A549 (cell line): ENCODE measurements around the gene BEST4. TPM values are rescaled to one million over a fixed set of nuclear protein-coding genes. Genes with fewer than 3 reads are reported as not detected.

Experiments
- ATAC-seq, 2 experiments: fragments of 200-7000 bp in 1 of 2; fragments of >200 bp in 1 of 2; cut with Nextera tagmentation in 1 of 2; cut with Tn5 transposase in 1 of 2; 3 replicates each; pipeline versions ENCODE4 v1.8.0 to v1.9.1; 2018 to 2020; ENCODE audit warnings: mild to moderate bottlenecking in 1 of 2, moderate library complexity in 1 of 2
- CTCF ChIA-PET: fragments of 300-600 bp; sonication (Branson Sonifier 250); formaldehyde crosslinking; extraction: SDS; loops from one replicate; lab custom pipeline; 2021; ENCODE audit warnings: antibody characterized with exemption, inconsistent platforms; lab: Yijun Ruan, JAX
- POLR2A ChIA-PET: fragments of 350-600 bp; formaldehyde crosslinking; extraction: SDS; loops from one replicate; lab custom pipeline; 2021; ENCODE audit warnings: antibody characterized with exemption, inconsistent platforms; lab: Yijun Ruan, JAX
- DNase-seq, 2 experiments: peaks; one replicate each; pipeline versions ENCODE4 v3.0.0 to v3.0.0-alpha.2; 2011 to 2016; ENCODE audit warnings: low read depth in 1 of 2, low spot score in 1 of 2
- FAIRE-seq: peaks from 2 replicates; lab custom pipeline; 2011; peaks lifted over from hg19 to GRCh38; lab: Jason Lieb, UNC
- H3K27ac ChIP-seq, 2 experiments: fragments of >200 bp; sonication (Bioruptor Twin); formaldehyde crosslinking; 3 replicates each; pipeline ENCODE4 v1.5.1; 2016 to 2017
- H3K4me1 ChIP-seq: fragments of >200 bp; sonication (Bioruptor Twin); formaldehyde crosslinking; 3 replicates; pipeline ENCODE4 v1.6.1; 2016
- H3K4me2 ChIP-seq: fragments of >200 bp; sonication (Bioruptor Twin); formaldehyde crosslinking; 3 replicates; pipeline ENCODE4 v1.6.1; 2016
- H3K4me3 ChIP-seq: fragments of >200 bp; sonication (Bioruptor Twin); formaldehyde crosslinking; 3 replicates; pipeline ENCODE4 v1.5.1; 2016
- H3K9me3 ChIP-seq: fragments of >200 bp; sonication (Bioruptor Twin); formaldehyde crosslinking; 3 replicates; pipeline ENCODE4 v1.6.1; 2016
- BHLHE40 ChIP-seq: IDR thresholded peaks from 2 replicates; pipeline ENCODE4 v1.6.1; 2012; ENCODE audit warnings: low read depth, low read length, inconsistent platforms
- CBX2 ChIP-seq: fragments of 200-600 bp; sonication (generic); IDR thresholded peaks from 2 replicates; pipeline ENCODE4 v1.6.1; 2016; ENCODE audit warnings: low read depth, mild to moderate bottlenecking, borderline replicate concordance
- CEBPB ChIP-seq, 2 experiments: fragments of >200 bp in 1 of 2; sonication (Bioruptor Twin) in 1 of 2; formaldehyde crosslinking in 1 of 2; IDR thresholded peaks; 2 replicates each; pipeline ENCODE4 v1.6.1; 2012 to 2016
- CHD2 ChIP-seq: fragments of 150-350 bp; IDR thresholded peaks from 2 replicates; pipeline ENCODE4 v1.6.1; 2014; ENCODE audit warnings: low read length; ENCODE audit not compliant: partially characterized antibody
- CTCF ChIP-seq: fragments of >200 bp; sonication (Bioruptor Twin); formaldehyde crosslinking; IDR thresholded peaks from 3 replicates; pipeline ENCODE4 v1.5.1; 2016
- E2F6 ChIP-seq: IDR thresholded peaks from 2 replicates; pipeline ENCODE4 v1.6.1; 2012; ENCODE audit warnings: low read depth, borderline replicate concordance
- EHMT2 ChIP-seq: fragments of 200-600 bp; sonication (generic); IDR thresholded peaks from 2 replicates; pipeline ENCODE4 v1.6.1; 2016; ENCODE audit warnings: antibody characterized with exemption, low read depth, mild to moderate bottlenecking, moderate library complexity
- ESRRA ChIP-seq: fragments of 150-350 bp; IDR thresholded peaks from 2 replicates; pipeline ENCODE4 v1.6.1; 2014; ENCODE audit warnings: mild to moderate bottlenecking, low read length, borderline replicate concordance
- FOSB ChIP-seq: fragments of 250-450 bp; sonication (Bioruptor Pico); IDR thresholded peaks from 2 replicates; pipeline ENCODE4 v1.5.0; 2020; ENCODE audit warnings: mild to moderate bottlenecking, moderate library complexity
- GATA3 ChIP-seq: IDR thresholded peaks from 2 replicates; pipeline ENCODE4 v1.6.1; 2012; ENCODE audit warnings: borderline replicate concordance
- HES2 ChIP-seq: fragments of >200 bp; sonication (Bioruptor Twin); formaldehyde crosslinking; IDR thresholded peaks from 2 replicates; pipeline ENCODE4 v1.6.1; 2016
- HEYL ChIP-seq: fragments of 250-450 bp; sonication (Bioruptor Pico); IDR thresholded peaks from 2 replicates; pipeline ENCODE4 v1.8.0; 2021; ENCODE audit warnings: mild to moderate bottlenecking, moderate library complexity
- HMGXB4 ChIP-seq: fragments of 250-450 bp; sonication (Bioruptor Pico); IDR thresholded peaks from 2 replicates; pipeline ENCODE4 v1.5.0; 2021; ENCODE audit warnings: mild to moderate bottlenecking, moderate library complexity, borderline replicate concordance
- HOXB13 ChIP-seq: fragments of 250-450 bp; sonication (Bioruptor Pico); IDR thresholded peaks from 2 replicates; pipeline ENCODE4 v1.5.0; 2020; ENCODE audit warnings: low read depth, mild to moderate bottlenecking, moderate library complexity
- HOXB5 ChIP-seq: fragments of 250-450 bp; sonication (Bioruptor Pico); IDR thresholded peaks from 2 replicates; pipeline ENCODE4 v1.5.0; 2020; ENCODE audit warnings: mild to moderate bottlenecking, moderate library complexity
- JUN ChIP-seq, 2 experiments: fragments of >200 bp; sonication (Bioruptor Twin); formaldehyde crosslinking; IDR thresholded peaks; 2 replicates in 1 of 2; 3 replicates in 1 of 2; pipeline ENCODE4 v1.6.1; 2016 to 2017
- JUNB ChIP-seq: fragments of >200 bp; sonication (Bioruptor Twin); formaldehyde crosslinking; IDR thresholded peaks from 2 replicates; pipeline ENCODE4 v1.6.1; 2016
- KDM1A ChIP-seq: fragments of 200-600 bp; sonication (generic); IDR thresholded peaks from 2 replicates; pipeline ENCODE4 v1.6.1; 2016; ENCODE audit warnings: low read depth, mild to moderate bottlenecking
- KDM5A ChIP-seq: fragments of 200-600 bp; sonication (generic); IDR thresholded peaks from 2 replicates; pipeline ENCODE4 v1.6.1; 2016; ENCODE audit warnings: antibody characterized with exemption, mild to moderate bottlenecking
- MAX ChIP-seq: IDR thresholded peaks from 2 replicates; pipeline ENCODE4 v1.6.1; 2012
- MYC ChIP-seq: IDR thresholded peaks from 2 replicates; pipeline ENCODE4 v1.6.1; 2012; ENCODE audit warnings: mild to moderate bottlenecking, inconsistent platforms, low read length, improper control_type of control experiment, borderline replicate concordance
- NPAS2 ChIP-seq: fragments of 250-450 bp; sonication (Bioruptor Pico); IDR thresholded peaks from 2 replicates; pipeline ENCODE4 v1.8.0; 2022; ENCODE audit warnings: mild to moderate bottlenecking, moderate library complexity, borderline replicate concordance
- NR3C1 ChIP-seq: fragments of >200 bp; sonication (Bioruptor Twin); formaldehyde crosslinking; IDR thresholded peaks from 3 replicates; pipeline ENCODE4 v1.6.1; 2017
- PBX3 ChIP-seq: IDR thresholded peaks from 2 replicates; pipeline ENCODE4 v1.6.1; 2012
- PHF8 ChIP-seq: fragments of 200-600 bp; sonication (generic); IDR thresholded peaks from 2 replicates; pipeline ENCODE4 v1.6.1; 2016; ENCODE audit warnings: low read depth, mild to moderate bottlenecking, antibody characterized with exemption, moderate library complexity, borderline replicate concordance
- POLR2AphosphoS2 ChIP-seq: conservative IDR thresholded peaks from 2 replicates; pipeline ENCODE4 v1.6.1; 2012; ENCODE audit warnings: low read length, improper control_type of control experiment, inconsistent platforms
- RAD21 ChIP-seq, 2 experiments: fragments of >200 bp in 1 of 2; sonication (Bioruptor Twin) in 1 of 2; formaldehyde crosslinking in 1 of 2; IDR thresholded peaks in 1 of 2; conservative IDR thresholded peaks in 1 of 2; 2 replicates in 1 of 2; 3 replicates in 1 of 2; pipeline ENCODE4 v1.6.1; 2012 to 2018; ENCODE audit warnings: inconsistent platforms in 1 of 2
- RARB ChIP-seq: fragments of 250-450 bp; sonication (Bioruptor Pico); IDR thresholded peaks from 2 replicates; pipeline ENCODE4 v1.8.0; 2021; ENCODE audit warnings: mild to moderate bottlenecking, moderate library complexity
- TFCP2L1 ChIP-seq: fragments of 250-450 bp; sonication (Bioruptor Pico); IDR thresholded peaks from 2 replicates; pipeline ENCODE4 v1.5.0; 2021; ENCODE audit warnings: mild to moderate bottlenecking
- ZC3H11A ChIP-seq: fragments of 450-650 bp; IDR thresholded peaks from 2 replicates; pipeline ENCODE4 v1.6.1; 2014; ENCODE audit warnings: antibody characterized with exemption, mild to moderate bottlenecking
- ZSCAN20 ChIP-seq: fragments of 250-450 bp; sonication (Bioruptor Pico); IDR thresholded peaks from 2 replicates; pipeline ENCODE4 v1.8.0; 2022; ENCODE audit warnings: mild to moderate bottlenecking, moderate library complexity
- WGBS: methylation state at CpG from one replicate; pipeline ENCODE4 v1.1.6; 2017; ENCODE audit errors: missing lambda C conversion rate; 5-methylcytosine and 5-hydroxymethylcytosine counted together
- polyA plus RNA-seq, 4 experiments: library from polyadenylated mRNA; depleted of rRNA in 3 of 4; stranded (reverse); fragments of >200 nt; fragmentation: RNase III in 1 of 4; extraction: RNeasy Plus Mini Kit Qiagen cat#74134 plus additional on column Dnase treatment in 1 of 4; gene quantifications; 2 replicates in 3 of 4; 3 replicates in 1 of 4; pipeline ENCODE4 v1.2.3, GENCODE V29; 2011 to 2017

Gene BEST4
- polyA plus RNA-seq, 2 of the 4 experiments (the other 2 are of a cell fraction), result 0.08 to 0.09 TPM

GRCh38 chr1:44757420-44757819 lies 30.6 kb downstream of the BEST4 start:
- Histone ChIP-seq H3K4me2 (no peak overlapping the region), H3K9me3 (no peaks in the 10 kb centered on the region), H3K4me3 (no peak overlapping the region), H3K4me1 (no peaks in the 10 kb centered on the region), H3K27ac (no peak overlapping the region)
- POLR2A ChIA-PET, result no interaction called here
- ATAC-seq (no peak), FAIRE-seq (no peak), DNase-seq (no peak)
- TF ChIP-seq POLR2AphosphoS2, result no peak
- TF ChIP-seq HOXB13 (CRISPR knock-in tag), result no peak
- TF ChIP-seq ZC3H11A, result no peak
- TF ChIP-seq CBX2, result no peak
- no peak for TF ChIP-seq ZSCAN20
- no peak for TF ChIP-seq ESRRA
- no peak for TF ChIP-seq NR3C1
- no peak for TF ChIP-seq RAD21 (conservative IDR thresholded peaks at IDR 0.05 in 1 of 2, IDR thresholded peaks at IDR 0.05 in 1 of 2)
- no peak for TF ChIP-seq PHF8
- TF ChIP-seq BHLHE40, result no peak
- no peak for TF ChIP-seq NPAS2 (CRISPR knock-in tag)
- no peak for TF ChIP-seq CHD2
- TF ChIP-seq KDM1A, result no peak
- no peak for TF ChIP-seq CTCF
- no peak for TF ChIP-seq GATA3
- no peak for TF ChIP-seq JUNB
- no peak for TF ChIP-seq HES2
- no peak for TF ChIP-seq CEBPB (IDR thresholded peaks at IDR 0.05)
- TF ChIP-seq TFCP2L1 (CRISPR knock-in tag), result no peak
- WGBS, result 100% methylated on average over 2 of the region's 2 CpGs
- CTCF ChIA-PET, result no interaction called here

GRCh38 chr1:44747878-44748277 lies 40.1 kb downstream of the BEST4 start:
- Histone ChIP-seq H3K27ac (no peak overlapping the region), H3K4me1 (no peaks in the 10 kb centered on the region), H3K4me3 (no peak overlapping the region), H3K4me2 (no peak overlapping the region), H3K9me3 (no peaks in the 10 kb centered on the region)
- DNase-seq (no peak), ATAC-seq (peak in 1 of 2 experiments; percentile 51; a peak in 2 of 6 replicates), FAIRE-seq (no peak)
- POLR2A ChIA-PET, result interaction anchor here (0.6 kb wide), 1 partner anchor 30 kb away, joined by 3 read pairs; no protein-coding TSS in a partner anchor
- TF ChIP-seq E2F6, result no peak
- TF ChIP-seq PBX3, result no peak
- TF ChIP-seq KDM5A, result no peak
- TF ChIP-seq HEYL (CRISPR knock-in tag), result no peak
- no peak for TF ChIP-seq RARB
- no peak for TF ChIP-seq NPAS2 (CRISPR knock-in tag)
- TF ChIP-seq CHD2, result no peak
- TF ChIP-seq FOSB (CRISPR knock-in tag), result no peak
- no peak for TF ChIP-seq HES2
- TF ChIP-seq HMGXB4 (CRISPR knock-in tag), result no peak
- no peak for TF ChIP-seq ESRRA
- TF ChIP-seq EHMT2, result no peak
- no peak for TF ChIP-seq MYC
- TF ChIP-seq JUN (IDR thresholded peaks at IDR 0.05), result no peak
- no peak for TF ChIP-seq HOXB5
- no peak for TF ChIP-seq MAX
- CTCF ChIA-PET, result interaction anchor here (0.5 to 2.0 kb wide), 6 partner anchors 11 to 80 kb away, joined by 3 to 10 read pairs (median 3); partner anchors contain the start of genes PLK3 and RNU5D-1
- 80% methylated on average over 3 of the region's 3 CpGs for WGBS
